GM19351 (cell line): ENCODE data around the gene RFX8.
"Not testable (repeated sequence)": the region's sequence is repeated elsewhere in the genome, so short reads cannot be mapped to it uniquely, and the experiment has no call there.

ENCODE experiments used
- ATAC-seq: cut with Tn5 transposase; IDR thresholded peaks from one replicate; pipeline ENCODE4 v1.9.1; 2021; ENCODE audit warnings: mild to moderate bottlenecking, moderate library complexity; ENCODE audit not compliant: unreplicated experiment

The RFX8 gene

GRCh38 chr2:101442667-101443061 lies 32.2 kb downstream of the RFX8 start:
- no peak for ATAC-seq

DNA sequence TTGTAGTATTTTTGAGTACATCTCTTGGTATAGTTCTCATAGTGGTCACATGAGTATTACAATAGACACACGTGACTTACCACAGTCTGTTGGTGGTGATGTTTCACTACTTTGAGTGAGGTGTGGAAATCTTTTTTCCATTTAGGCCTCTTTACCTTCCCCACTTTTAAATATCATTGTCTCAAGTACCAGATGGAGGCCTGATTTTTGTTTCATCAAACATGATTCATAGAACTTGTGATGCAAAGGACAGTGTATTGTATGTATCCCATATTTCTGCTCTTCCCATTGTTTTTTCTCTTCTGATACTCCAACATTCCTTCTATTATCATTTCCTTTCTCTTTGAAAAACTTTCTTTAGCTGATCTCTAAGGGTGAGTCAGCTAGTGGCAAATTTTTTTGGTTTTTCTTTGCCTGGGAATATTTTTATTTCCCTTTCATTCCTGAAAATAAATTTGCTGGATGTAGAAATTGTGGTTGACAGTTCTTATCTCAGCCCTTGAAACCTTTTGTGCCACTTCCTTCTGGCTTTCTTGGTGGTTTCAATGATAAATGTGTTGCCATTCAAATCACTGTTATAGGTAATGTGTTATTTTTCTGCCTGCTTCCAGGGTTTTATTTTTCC lies 32.8 kb downstream of the RFX8 start:
- ATAC-seq, result no peak

DNA sequence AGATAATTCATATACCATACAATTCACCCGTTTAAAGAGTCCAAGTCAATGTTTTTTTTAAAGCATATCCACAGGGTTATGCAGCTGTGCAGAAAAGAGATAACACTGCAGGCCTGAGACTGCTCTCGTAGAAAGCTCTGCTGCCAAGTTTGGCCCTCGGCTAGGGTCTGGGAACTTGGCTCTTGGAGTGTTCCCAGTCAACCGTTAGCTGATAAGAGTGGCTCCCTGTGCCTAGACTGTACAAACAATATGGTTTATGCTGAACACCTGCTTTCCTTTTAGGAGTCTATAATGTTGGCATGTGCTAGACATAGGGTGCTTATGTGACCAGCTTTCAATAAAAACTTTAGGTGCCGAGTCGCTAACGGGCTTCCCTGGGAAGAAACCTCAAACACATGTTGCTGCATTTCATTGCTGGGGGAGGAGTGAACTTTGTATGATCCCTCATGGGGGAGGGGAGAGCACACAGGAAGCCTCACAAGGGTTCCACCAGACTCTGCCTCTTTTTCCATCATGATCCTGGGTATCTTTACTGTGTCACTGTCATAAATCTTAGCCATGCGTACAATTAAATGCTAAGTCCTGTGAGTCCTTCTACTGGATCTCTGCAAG lies 34.7 kb downstream of the RFX8 start:
- ATAC-seq, result no peak

- no peak for ATAC-seq
Observed at GRCh38 chr2:101439716-101440115, 35.2 kb downstream of the RFX8 start.

GRCh38 chr2:101438555-101438954 lies 36.4 kb downstream of the RFX8 start:
- not testable (repeated sequence) for ATAC-seq

DNA sequence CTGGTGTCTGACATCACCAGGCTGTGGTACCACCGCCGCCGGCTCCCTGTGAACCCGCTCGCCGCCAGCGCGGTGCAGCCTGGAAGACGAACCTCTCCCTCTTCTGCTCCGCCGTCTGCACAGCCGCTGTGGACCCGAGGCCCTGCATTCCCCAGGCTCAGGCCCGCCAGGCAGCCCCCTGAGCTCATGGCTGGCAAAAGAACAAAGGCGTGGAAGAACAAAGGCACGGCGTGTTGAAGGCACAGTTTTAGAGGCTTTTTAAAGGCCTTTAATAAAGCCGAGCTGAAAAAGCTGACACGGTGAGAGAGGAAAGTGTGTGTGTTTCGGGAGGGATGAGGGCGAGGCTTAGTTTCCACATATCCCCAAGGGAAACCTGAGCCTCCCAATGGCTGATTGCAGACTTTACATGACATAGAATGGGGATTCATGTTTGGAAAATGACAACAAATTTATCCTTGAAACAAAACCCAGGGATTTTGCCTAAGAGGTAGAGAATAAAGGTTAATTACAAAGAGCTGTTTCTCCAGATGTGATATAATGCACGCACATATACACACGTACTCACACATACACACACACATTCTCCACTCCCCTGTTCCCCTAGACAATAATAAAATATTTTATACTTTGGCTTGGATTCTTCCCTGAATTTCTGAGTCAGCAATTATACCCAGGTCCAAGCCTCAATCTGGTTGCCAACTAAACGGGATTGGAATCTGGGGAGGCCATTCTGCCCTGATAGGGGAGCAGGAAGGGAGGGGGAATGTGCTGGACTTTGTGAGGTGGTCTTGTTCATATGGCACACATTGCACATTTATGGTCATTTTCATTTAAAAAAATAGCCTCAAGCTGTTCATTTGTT lies 39.7 kb downstream of the RFX8 start:
- ATAC-seq, result no peak

- no peak for ATAC-seq
Observed at GRCh38 chr2:101433465-101433864, 41.4 kb downstream of the RFX8 start.

GRCh38 chr2:101432411-101433181 lies 42.3 kb downstream of the RFX8 start:
- ATAC-seq, result no peak

GRCh38 chr2:101431486-101431885 lies 43.4 kb downstream of the RFX8 start:
- no peak for ATAC-seq

- no peak for ATAC-seq
Observed at GRCh38 chr2:101430156-101430555, 44.8 kb downstream of the RFX8 start.

DNA sequence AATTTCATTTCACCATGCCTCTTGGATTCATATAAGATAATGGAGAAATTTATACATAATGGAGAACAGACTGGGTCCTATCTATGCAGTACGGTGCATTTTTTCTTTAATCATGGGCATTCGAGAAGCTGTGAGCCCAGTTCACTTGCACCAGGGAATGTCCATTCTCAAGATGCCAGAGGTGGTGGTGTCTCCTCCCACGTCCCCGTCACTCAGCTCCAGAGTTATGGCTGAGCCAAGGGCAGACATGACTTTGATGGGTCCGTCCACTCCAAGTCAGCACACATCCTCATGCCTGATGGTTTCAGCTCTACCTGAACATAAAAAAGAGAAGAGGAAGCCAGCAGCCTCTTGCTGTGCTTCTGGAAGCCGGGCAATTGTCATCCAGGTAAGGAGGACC lies 45.5 kb downstream of the RFX8 start:
- no peak for ATAC-seq

GRCh38 chr2:101428422-101429176 lies 46.3 kb downstream of the RFX8 start:
- no peak for ATAC-seq

- ATAC-seq, result no peak
Observed at GRCh38 chr2:101427743-101428142, 47.2 kb downstream of the RFX8 start.

- ATAC-seq, result no peak
Observed at GRCh38 chr2:101427240-101427639, 47.7 kb downstream of the RFX8 start.

GRCh38 chr2:101426822-101427221 lies 48.1 kb downstream of the RFX8 start:
- ATAC-seq, result no peak

DNA sequence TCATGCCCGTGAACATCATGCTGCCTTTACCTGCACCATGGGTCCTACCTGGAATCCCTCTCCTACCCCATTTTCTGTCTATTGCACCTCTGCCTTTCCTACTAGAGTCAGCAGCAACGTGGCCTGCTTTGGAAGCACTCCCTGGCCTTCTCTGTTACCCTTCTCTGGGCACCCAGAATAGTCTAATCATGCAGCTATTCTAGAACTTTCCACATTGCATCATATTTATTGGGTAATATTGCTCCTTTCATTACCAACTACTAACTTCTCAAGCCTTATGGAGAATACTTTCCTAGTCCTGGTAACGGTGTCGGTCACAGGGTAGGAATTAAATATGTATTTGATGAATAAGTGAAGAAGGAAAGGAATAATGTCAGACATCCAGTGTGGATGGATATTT lies 54.3 kb downstream of the RFX8 start:
- no peak for ATAC-seq

DNA sequence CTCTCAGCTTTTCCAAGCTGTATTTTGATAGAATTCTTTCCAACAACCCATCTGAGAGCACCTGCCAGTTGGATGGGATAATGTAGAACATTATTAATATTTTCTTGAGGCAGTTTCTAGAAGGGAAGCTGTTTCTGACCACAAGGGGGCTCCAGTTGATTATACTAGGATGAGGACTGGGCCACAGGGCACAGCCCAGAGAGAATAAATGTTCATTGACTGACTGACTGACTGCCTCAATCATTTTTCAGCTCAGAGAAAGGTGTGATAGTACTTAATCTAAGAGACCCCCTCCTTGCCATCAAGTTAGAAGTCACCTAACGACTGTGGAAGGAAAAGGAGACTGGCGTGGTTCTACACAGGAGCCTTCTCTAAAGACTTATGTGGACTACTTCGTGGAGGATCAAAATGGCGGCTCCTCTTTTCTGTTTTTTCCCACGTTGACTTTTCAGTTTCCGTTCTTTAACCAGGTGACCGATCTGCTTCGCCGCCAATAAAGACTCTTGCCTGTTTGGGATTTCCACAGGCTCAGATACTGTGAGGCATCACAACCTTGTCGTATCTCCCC lies 55.7 kb downstream of the RFX8 start:
- no peak for ATAC-seq

DNA sequence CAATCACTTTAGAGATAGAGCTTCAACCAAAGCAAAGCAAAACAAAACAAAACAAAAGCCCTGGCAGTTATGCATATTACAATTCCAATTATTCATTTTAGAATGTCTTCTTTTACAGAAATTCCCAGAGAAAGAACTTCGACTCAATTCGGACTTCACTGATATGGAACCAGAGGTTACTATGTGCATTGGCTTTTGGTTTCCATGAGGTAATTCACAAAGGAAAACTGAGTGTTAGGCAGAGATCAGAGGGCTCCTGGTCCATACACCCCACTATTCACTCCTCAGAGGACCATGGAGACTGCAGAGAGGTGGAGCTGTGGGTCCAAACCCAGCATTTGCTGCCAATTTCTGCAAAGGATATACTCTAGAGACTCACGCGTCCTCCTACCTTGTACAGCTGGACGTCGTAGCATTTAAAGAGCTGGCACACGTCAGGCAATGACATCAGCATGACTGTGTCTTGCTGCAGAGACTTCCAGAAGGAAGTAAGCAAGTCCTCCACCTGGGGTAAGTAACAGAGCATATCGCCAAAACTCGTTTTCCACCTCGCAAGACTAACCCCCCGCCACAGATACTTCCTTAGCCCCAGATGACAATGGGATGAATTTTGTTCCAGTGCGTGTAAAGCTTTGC lies 56.3 kb downstream of the RFX8 start:
- ATAC-seq, result no peak

DNA sequence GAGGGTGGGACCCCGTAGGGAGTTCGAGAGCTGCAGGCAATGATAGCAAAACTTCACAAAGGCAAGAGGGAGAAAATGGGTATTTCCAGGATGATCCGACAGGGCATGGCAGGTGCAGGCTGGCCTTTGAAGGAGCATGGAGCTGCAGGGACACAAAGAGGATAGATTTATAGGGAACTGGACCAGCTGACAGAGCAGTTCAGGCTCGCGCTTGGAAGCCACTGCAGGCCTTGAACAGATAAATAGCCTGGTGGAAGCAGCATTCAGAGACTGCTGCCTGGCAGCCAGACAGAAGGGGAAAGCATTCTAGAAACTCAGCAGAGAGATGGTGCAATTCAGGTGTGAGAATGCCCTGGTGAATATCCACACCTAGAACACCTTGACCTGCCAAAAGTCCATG lies 58.3 kb downstream of the RFX8 start:
- no peak for ATAC-seq

GRCh38 chr2:101415884-101416283 lies 59.0 kb downstream of the RFX8 start:
- no peak for ATAC-seq
